Heart left ventricle (tissue), 13 donors: ENCODE results near the gene FUT2.

Experiments used
- POLR2A ChIP-seq, 2 donors: fragments of 450-650 bp; IDR thresholded peaks; one replicate each; pipeline ENCODE4 v1.6.1; 2017; ENCODE audit warnings: antibody characterized with exemption in 2 of 2, mild to moderate bottlenecking in 2 of 2, moderate library complexity in 2 of 2
- TF ChIP-seq, protein P1 (sequence below), 12 donors: fragments of 200-600 bp; sonication (generic) in 4 of 12; IDR thresholded peaks; one replicate each; pipeline versions ENCODE4 v1.5.0 to v1.8.0; 2018 to 2022; ENCODE audit warnings: antibody characterized with exemption in 12 of 12, mild to moderate bottlenecking in 5 of 12
- donor health status: ischemic (EF 13 %, LVEDD 7.1; RV severe dilation, severe dysfunction).
- donor health status: DM: no; HTN: yes; CAD: no.
- donor health status: DM: no; HTN: no; CAD: no.
- donor health status: ischemic (EF 25% LVEDD 6.9; RV normal size, moderate dysfunction).
- donor health status: ischemic (EF 25% LVEDD 5.7; RV mildly dilated, moderate dysfunction).
- donor health status: ischemic (EF 35%, LVEDD 5.7; RV mildly dilated, moderate dysfunction).
- donor health status: nonischemic (EF 11% LVEDD 7.7; RV severe dilation, severe dysfunction).
- donor health status: DM: yes; HTN: yes; CAD: no.
- donor health status: PGD.
- donor health status: ischemic (EF 29% LVEDD 5.4; RV normal size, mild dysfunction).
- donor health status: nonischemic (EF 23%, LVEDD 6.1; RV moderate dilation, normal function).

DNA sequence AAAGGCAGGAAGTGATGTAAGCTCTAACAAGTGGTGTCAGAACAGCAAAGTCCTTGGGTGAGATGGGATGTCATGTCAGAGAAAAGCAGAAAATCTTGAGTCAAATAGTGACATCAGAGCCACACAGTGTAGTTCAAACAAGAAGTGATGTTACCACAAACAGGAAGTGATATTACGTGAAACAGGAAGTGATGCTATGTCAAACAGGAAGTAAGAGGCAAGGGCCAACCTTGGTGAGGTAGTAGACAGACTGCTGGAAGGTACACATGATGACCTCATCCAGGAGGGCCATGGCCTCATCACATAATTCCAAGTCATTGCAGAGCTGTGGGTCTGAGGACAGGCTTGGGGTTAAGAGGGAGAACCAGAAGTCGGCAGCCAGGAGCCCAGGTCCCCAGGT is 30.8 kb downstream of the FUT2 start:
- TF ChIP-seq, protein P1, sequence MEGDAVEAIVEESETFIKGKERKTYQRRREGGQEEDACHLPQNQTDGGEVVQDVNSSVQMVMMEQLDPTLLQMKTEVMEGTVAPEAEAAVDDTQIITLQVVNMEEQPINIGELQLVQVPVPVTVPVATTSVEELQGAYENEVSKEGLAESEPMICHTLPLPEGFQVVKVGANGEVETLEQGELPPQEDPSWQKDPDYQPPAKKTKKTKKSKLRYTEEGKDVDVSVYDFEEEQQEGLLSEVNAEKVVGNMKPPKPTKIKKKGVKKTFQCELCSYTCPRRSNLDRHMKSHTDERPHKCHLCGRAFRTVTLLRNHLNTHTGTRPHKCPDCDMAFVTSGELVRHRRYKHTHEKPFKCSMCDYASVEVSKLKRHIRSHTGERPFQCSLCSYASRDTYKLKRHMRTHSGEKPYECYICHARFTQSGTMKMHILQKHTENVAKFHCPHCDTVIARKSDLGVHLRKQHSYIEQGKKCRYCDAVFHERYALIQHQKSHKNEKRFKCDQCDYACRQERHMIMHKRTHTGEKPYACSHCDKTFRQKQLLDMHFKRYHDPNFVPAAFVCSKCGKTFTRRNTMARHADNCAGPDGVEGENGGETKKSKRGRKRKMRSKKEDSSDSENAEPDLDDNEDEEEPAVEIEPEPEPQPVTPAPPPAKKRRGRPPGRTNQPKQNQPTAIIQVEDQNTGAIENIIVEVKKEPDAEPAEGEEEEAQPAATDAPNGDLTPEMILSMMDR (IDR thresholded peaks at IDR 0.05), result no peak
- TF ChIP-seq POLR2A (IDR thresholded peaks at IDR 0.05), result no peak
